AG04449 (cell line): ENCODE data around the gene TM4SF18.

Experiments used
- CTCF ChIA-PET: fragments of 350-600 bp; formaldehyde crosslinking; extraction: SDS; loops from one replicate; lab custom pipeline; 2021; ENCODE audit warnings: antibody characterized with exemption; lab: Yijun Ruan, JAX
- POLR2A ChIA-PET: fragments of 400-600, 350-600 bp; formaldehyde crosslinking; extraction: SDS; loops from one replicate; lab custom pipeline; 2020; ENCODE audit warnings: antibody characterized with exemption, inconsistent platforms; lab: Yijun Ruan, JAX
- DNase-seq: peaks from one replicate; pipeline ENCODE4 v3.0.0-alpha.2; 2010; ENCODE audit warnings: low read depth, low spot score
- H3K4me3 ChIP-seq: 2 replicates; pipeline ENCODE4 v1.5.1; 2011; ENCODE audit warnings: low read depth, mild to moderate bottlenecking, control low read depth, low read length
- CTCF ChIP-seq: IDR thresholded peaks from one replicate; pipeline ENCODE4 v1.5.1; 2011; ENCODE audit warnings: mild to moderate bottlenecking, moderate library complexity, low read length, control low read depth, inconsistent platforms; ENCODE audit not compliant: insufficient read depth; ENCODE audit errors: missing control alignments

The TM4SF18 gene

GRCh38 chr3:149280671-149281349 lies 52.6 kb downstream of the TM4SF18 start:
- CTCF ChIA-PET, result interaction anchor here (0.9 to 5.5 kb wide), 8 partner anchors 8 to 330 kb away, joined by 3 to 56 read pairs (median 4); no protein-coding TSS in a partner anchor
- POLR2A ChIA-PET, result no interaction called here
- no peak overlapping the region for H3K4me3 ChIP-seq
- DNase-seq, result no peak
- no peak for TF ChIP-seq CTCF

- POLR2A ChIA-PET, result no interaction called here
- CTCF ChIA-PET, result interaction anchor here (0.8 to 5.5 kb wide), 7 partner anchors 11 to 324 kb away, joined by 3 to 56 read pairs (median 4); no protein-coding TSS in a partner anchor
- DNase-seq, result no peak
- no peak for TF ChIP-seq CTCF
- H3K4me3 ChIP-seq, result no peak overlapping the region
These were observed 54.5 kb downstream of the TM4SF18 start for GRCh38 chr3:149278911-149279310.

GRCh38 chr3:149277331-149277813 lies 56.1 kb downstream of the TM4SF18 start:
- ChIA-PET CTCF (interaction anchor here (1.0 to 5.5 kb wide), 6 partner anchors 10 to 323 kb away, joined by 3 to 56 read pairs (median 4); no protein-coding TSS in a partner anchor), POLR2A (no interaction called here)
- no peak overlapping the region for H3K4me3 ChIP-seq
- no peak for DNase-seq
- TF ChIP-seq CTCF, result no peak

GRCh38 chr3:149276619-149277018 lies 56.8 kb downstream of the TM4SF18 start:
- POLR2A ChIA-PET, result no interaction called here
- no peak overlapping the region for H3K4me3 ChIP-seq
- CTCF ChIA-PET, result interaction anchor here (1.1 to 6.3 kb wide), 10 partner anchors 97 to 322 kb away, joined by 3 to 255 read pairs (median 5); no protein-coding TSS in a partner anchor
- DNase-seq, result no peak
- TF ChIP-seq CTCF, result no peak

- CTCF ChIA-PET, result interaction anchor here (1.0 to 6.3 kb wide), 11 partner anchors 21 to 324 kb away, joined by 3 to 255 read pairs (median 4); partner anchors contain the start of genes HPS3 and TM4SF4
- DNase-seq, result no peak
- no peak for TF ChIP-seq CTCF
- H3K4me3 ChIP-seq, result no peak overlapping the region
- POLR2A ChIA-PET, result no interaction called here
These were observed 59.2 kb downstream of the TM4SF18 start for GRCh38 chr3:149274220-149274619.

- no peak overlapping the region for H3K4me3 ChIP-seq
- ChIA-PET CTCF (interaction anchor here (0.6 to 6.3 kb wide), 22 partner anchors 9 to 323 kb away, joined by 3 to 255 read pairs (median 4); partner anchors contain the start of genes HPS3 and TM4SF4), POLR2A (no interaction called here)
- DNase-seq, result peak; percentile 58
- peak; percentile 79 for TF ChIP-seq CTCF
These were observed 60.2 kb downstream of the TM4SF18 start for GRCh38 chr3:149273096-149273751.
